HG03159 (cell line): ENCODE results near the gene NDUFS3.

Experiments
- ATAC-seq: cut with Tn5 transposase; IDR thresholded peaks from one replicate; pipeline ENCODE4 v1.9.1; 2021; ENCODE audit warnings: mild to moderate bottlenecking, moderate library complexity; ENCODE audit not compliant: unreplicated experiment

The NDUFS3 gene

GRCh38 chr11:47628026-47628425, 49.2 kb downstream of the NDUFS3 start:
- no peak for ATAC-seq

GRCh38 chr11:47631473-47631872, 52.6 kb downstream of the NDUFS3 start:
- ATAC-seq = no peak
